ENCODE results near the gene DOCK6.

The DOCK6 gene

DNA sequence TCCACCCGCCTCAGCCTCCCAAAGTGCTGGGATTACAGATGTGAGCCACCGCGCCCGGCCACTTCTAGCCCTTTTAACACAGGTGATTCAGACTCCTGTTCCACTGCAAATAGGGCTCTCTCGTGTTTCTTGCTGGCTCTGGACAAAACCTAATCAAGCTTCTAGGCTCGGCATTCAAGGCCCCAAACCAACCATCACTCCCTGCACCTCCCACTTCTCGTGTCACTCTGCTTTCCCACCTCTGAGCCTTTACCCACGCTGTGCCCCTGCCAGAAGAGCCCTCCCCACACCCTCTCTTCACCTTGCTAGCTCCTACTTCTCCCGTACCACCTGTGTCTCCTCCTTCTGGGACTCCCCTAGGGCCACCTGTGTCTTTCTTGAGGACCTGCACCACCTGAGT is 84.7 kb downstream of the DOCK6 start:
- Histone ChIP-seq H3K4me3 (ENCODE audit: low read length) (no peak overlapping the region), H3K4ac (ENCODE audit: low read depth, low read length) (no peak overlapping the region), H3K79me1 (ENCODE audit: low read length) (no peaks in the 10 kb centered on the region), H2BK5ac (ENCODE audit: low read length) (no peak overlapping the region), H3K56ac (ENCODE audit: low read length) (no peak overlapping the region), H3K4me1 (ENCODE audit: control insufficient read depth, low read depth, low read length) (no peaks in the 10 kb centered on the region), H3K27ac (ENCODE audit: low read depth, low read length) (no peak overlapping the region), H3K23ac (ENCODE audit: low read length) (no peak overlapping the region), H3K18ac (ENCODE audit: low read length) (no peak overlapping the region), H3K79me2 (ENCODE audit: control insufficient read depth, insufficient read depth, low read length) (no peaks in the 10 kb centered on the region), H3K36me3 (ENCODE audit: control insufficient read depth, insufficient read depth, low read length) (peaks cover 7% of the 10 kb centered on the region), H4K5ac (ENCODE audit: low read length) (no peak overlapping the region), H3K27me3 (ENCODE audit: insufficient read depth, low read length, poor library complexity) (no peaks in the 10 kb centered on the region), H2BK120ac (ENCODE audit: low read depth, low read length) (no peak overlapping the region), H3K9ac (ENCODE audit: low read length) (no peak overlapping the region), H4K8ac (ENCODE audit: low read depth, low read length) (no peak overlapping the region), H2AK5ac (ENCODE audit: low read length) (no peak overlapping the region), H2BK15ac (replicated peaks; ENCODE audit: low read depth) (no peak overlapping the region), H3K4me2 (ENCODE audit: low read length) (no peak overlapping the region)
- no CpG with 5 or more reads among the region's 9 CpGs for WGBS (ENCODE audit: extremely low coverage, insufficient coverage, low lambda C conversion rate)
- DNase-seq, result no peak

- no peak for DNase-seq
- Histone ChIP-seq H4K5ac (ENCODE audit: low read length) (no peak overlapping the region), H4K8ac (ENCODE audit: low read depth, low read length) (no peak overlapping the region), H3K36me3 (ENCODE audit: control insufficient read depth, insufficient read depth, low read length) (peaks cover 10% of the 10 kb centered on the region), H3K79me1 (ENCODE audit: low read length) (no peaks in the 10 kb centered on the region), H2BK120ac (ENCODE audit: low read depth, low read length) (no peak overlapping the region), H2AK5ac (ENCODE audit: low read length) (no peak overlapping the region), H3K23ac (ENCODE audit: low read length) (no peak overlapping the region), H3K18ac (ENCODE audit: low read length) (no peak overlapping the region), H3K27ac (ENCODE audit: low read depth, low read length) (no peak overlapping the region), H3K9ac (ENCODE audit: low read length) (no peak overlapping the region), H3K27me3 (ENCODE audit: insufficient read depth, low read length, poor library complexity) (no peaks in the 10 kb centered on the region), H2BK15ac (replicated peaks; ENCODE audit: low read depth) (no peak overlapping the region), H3K4me3 (ENCODE audit: low read length) (no peak overlapping the region), H3K79me2 (ENCODE audit: control insufficient read depth, insufficient read depth, low read length) (no peaks in the 10 kb centered on the region), H3K56ac (ENCODE audit: low read length) (no peak overlapping the region), H3K4ac (ENCODE audit: low read depth, low read length) (no peak overlapping the region), H3K4me1 (ENCODE audit: control insufficient read depth, low read depth, low read length) (no peaks in the 10 kb centered on the region), H3K4me2 (ENCODE audit: low read length) (no peak overlapping the region), H2BK5ac (ENCODE audit: low read length) (no peak overlapping the region)
- no CpG with 5 or more reads among the region's 18 CpGs for WGBS (ENCODE audit: extremely low coverage, insufficient coverage, low lambda C conversion rate)
Measured at GRCh38 chr19:11176466-11177193, 85.7 kb downstream of the DOCK6 start.

- H3K27me3 ChIP-seq (ENCODE audit: insufficient read depth, low read length, poor library complexity), result no peaks in the 10 kb centered on the region
- DNase-seq, result no peak
- no peak overlapping the region for H2AK5ac ChIP-seq (ENCODE audit: low read length)
- H3K18ac ChIP-seq (ENCODE audit: low read length), result no peak overlapping the region
- H3K4me1 ChIP-seq (ENCODE audit: control insufficient read depth, low read depth, low read length), result no peaks in the 10 kb centered on the region
- no peak overlapping the region for H3K56ac ChIP-seq (ENCODE audit: low read length)
- no peak overlapping the region for H3K4me3 ChIP-seq (ENCODE audit: low read length)
- no peak overlapping the region for H3K4me2 ChIP-seq (ENCODE audit: low read length)
- H3K9ac ChIP-seq (ENCODE audit: low read length), result no peak overlapping the region
- H3K4ac ChIP-seq (ENCODE audit: low read depth, low read length), result no peak overlapping the region
- H4K8ac ChIP-seq (ENCODE audit: low read depth, low read length), result no peak overlapping the region
- no peak overlapping the region for H2BK5ac ChIP-seq (ENCODE audit: low read length)
- no peaks in the 10 kb centered on the region for H3K79me2 ChIP-seq (ENCODE audit: control insufficient read depth, insufficient read depth, low read length)
- H3K27ac ChIP-seq (ENCODE audit: low read depth, low read length), result no peak overlapping the region
- no peak overlapping the region for H2BK120ac ChIP-seq (ENCODE audit: low read depth, low read length)
- no peaks in the 10 kb centered on the region for H3K79me1 ChIP-seq (ENCODE audit: low read length)
- H3K23ac ChIP-seq (ENCODE audit: low read length), result no peak overlapping the region
- no peak overlapping the region for H4K5ac ChIP-seq (ENCODE audit: low read length)
- peaks cover 10% of the 10 kb centered on the region for H3K36me3 ChIP-seq (ENCODE audit: control insufficient read depth, insufficient read depth, low read length)
- no peak overlapping the region for H2BK15ac ChIP-seq (replicated peaks; ENCODE audit: low read depth)
- WGBS (ENCODE audit: extremely low coverage, insufficient coverage, low lambda C conversion rate), result no CpG with 5 or more reads among the region's 7 CpGs
Measured at GRCh38 chr19:11175920-11176319, 86.4 kb downstream of the DOCK6 start.

- peaks cover 8% of the 10 kb centered on the region for H3K36me3 ChIP-seq (ENCODE audit: control insufficient read depth, insufficient read depth, low read length)
- no peak overlapping the region for H4K5ac ChIP-seq (ENCODE audit: low read length)
- H3K79me1 ChIP-seq (ENCODE audit: low read length), result no peaks in the 10 kb centered on the region
- WGBS (ENCODE audit: extremely low coverage, insufficient coverage, low lambda C conversion rate), result no CpG with 5 or more reads among the region's 27 CpGs
- H3K4ac ChIP-seq (ENCODE audit: low read depth, low read length), result no peak overlapping the region
- H3K23ac ChIP-seq (ENCODE audit: low read length), result no peak overlapping the region
- H3K56ac ChIP-seq (ENCODE audit: low read length), result no peak overlapping the region
- H2BK5ac ChIP-seq (ENCODE audit: low read length), result no peak overlapping the region
- no peak for DNase-seq
- no peak overlapping the region for H3K4me2 ChIP-seq (ENCODE audit: low read length)
- H3K9ac ChIP-seq (ENCODE audit: low read length), result no peak overlapping the region
- H3K4me3 ChIP-seq (ENCODE audit: low read length), result no peak overlapping the region
- no peaks in the 10 kb centered on the region for H3K27me3 ChIP-seq (ENCODE audit: insufficient read depth, low read length, poor library complexity)
- H3K18ac ChIP-seq (ENCODE audit: low read length), result no peak overlapping the region
- H4K8ac ChIP-seq (ENCODE audit: low read depth, low read length), result no peak overlapping the region
- no peak overlapping the region for H2AK5ac ChIP-seq (ENCODE audit: low read length)
- no peak overlapping the region for H3K27ac ChIP-seq (ENCODE audit: low read depth, low read length)
- no peak overlapping the region for H2BK120ac ChIP-seq (ENCODE audit: low read depth, low read length)
- no peaks in the 10 kb centered on the region for H3K79me2 ChIP-seq (ENCODE audit: control insufficient read depth, insufficient read depth, low read length)
- no peaks in the 10 kb centered on the region for H3K4me1 ChIP-seq (ENCODE audit: control insufficient read depth, low read depth, low read length)
- no peak overlapping the region for H2BK15ac ChIP-seq (replicated peaks; ENCODE audit: low read depth)
Measured at GRCh38 chr19:11174336-11174735, 88.0 kb downstream of the DOCK6 start.

DNA sequence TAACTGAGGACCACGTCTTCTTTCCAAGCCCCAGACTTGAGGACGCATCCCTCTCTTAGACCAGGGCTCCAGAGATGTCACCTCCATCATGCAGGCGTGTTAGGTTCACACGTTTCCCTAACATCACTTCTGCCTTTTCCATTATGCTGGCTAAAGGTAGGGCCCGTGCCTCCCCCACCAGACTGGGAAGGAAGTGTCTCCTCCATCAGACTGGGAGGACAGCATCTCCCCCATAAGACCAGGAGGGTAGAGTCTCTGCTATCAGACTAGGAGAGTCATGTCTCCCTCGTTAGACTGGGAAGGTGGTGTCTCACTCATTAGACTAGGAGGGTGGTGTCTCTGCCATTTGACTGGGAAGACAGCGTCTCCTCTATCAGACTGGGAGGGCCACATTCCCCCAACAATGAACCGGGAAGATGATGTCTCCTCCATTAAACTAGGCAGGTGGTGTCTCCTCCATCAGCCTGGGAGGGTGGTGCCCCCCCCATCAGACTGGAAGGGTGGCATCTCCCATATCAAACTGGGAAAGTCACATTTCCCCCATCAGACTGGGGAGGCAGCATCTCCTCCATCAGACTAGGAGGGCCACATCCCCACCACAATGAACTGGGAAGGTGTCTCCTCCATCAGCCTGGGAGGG is 88.7 kb downstream of the DOCK6 start:
- no peak overlapping the region for H3K56ac ChIP-seq (ENCODE audit: low read length)
- DNase-seq, result no peak
- H3K27me3 ChIP-seq (ENCODE audit: insufficient read depth, low read length, poor library complexity), result no peaks in the 10 kb centered on the region
- H4K5ac ChIP-seq (ENCODE audit: low read length), result no peak overlapping the region
- H3K4me1 ChIP-seq (ENCODE audit: control insufficient read depth, low read depth, low read length), result no peaks in the 10 kb centered on the region
- H4K8ac ChIP-seq (ENCODE audit: low read depth, low read length), result no peak overlapping the region
- H3K79me1 ChIP-seq (ENCODE audit: low read length), result no peaks in the 10 kb centered on the region
- H3K4ac ChIP-seq (ENCODE audit: low read depth, low read length), result no peak overlapping the region
- H2AK5ac ChIP-seq (ENCODE audit: low read length), result no peak overlapping the region
- H3K23ac ChIP-seq (ENCODE audit: low read length), result no peak overlapping the region
- no peak overlapping the region for H2BK15ac ChIP-seq (replicated peaks; ENCODE audit: low read depth)
- no peak overlapping the region for H3K27ac ChIP-seq (ENCODE audit: low read depth, low read length)
- no peaks in the 10 kb centered on the region for H3K79me2 ChIP-seq (ENCODE audit: control insufficient read depth, insufficient read depth, low read length)
- H3K18ac ChIP-seq (ENCODE audit: low read length), result no peak overlapping the region
- no peak overlapping the region for H2BK5ac ChIP-seq (ENCODE audit: low read length)
- no peak overlapping the region for H2BK120ac ChIP-seq (ENCODE audit: low read depth, low read length)
- peaks cover 8% of the 10 kb centered on the region for H3K36me3 ChIP-seq (ENCODE audit: control insufficient read depth, insufficient read depth, low read length)
- no peak overlapping the region for H3K4me2 ChIP-seq (ENCODE audit: low read length)
- no peak overlapping the region for H3K4me3 ChIP-seq (ENCODE audit: low read length)
- H3K9ac ChIP-seq (ENCODE audit: low read length), result no peak overlapping the region
- no CpG with 5 or more reads among the region's 8 CpGs for WGBS (ENCODE audit: extremely low coverage, insufficient coverage, low lambda C conversion rate)

Data from mesendoderm (in vitro differentiated cells).